Stimulated activated CD8-positive, alpha-beta memory T cell treated with anti-CD3 and anti-CD28 coated beads, Interleukin-12 subunit alpha, Interleukin-12 subunit beta, amount 100 ng/mL, for 24 hours (primary cell): ENCODE data around the gene GAREM2.

ENCODE experiments used
- DNase-seq: peaks from one replicate; pipeline ENCODE4 v3.0.0-alpha.2; 2020; ENCODE audit errors: extremely low read depth

Gene GAREM2

GRCh38 chr2:26187537-26188104 is 14.7 kb downstream of the GAREM2 start:
- no peak for DNase-seq

- no peak for DNase-seq
Observed at GRCh38 chr2:26189123-26189522, 16.2 kb downstream of the GAREM2 start.

- DNase-seq: no peak
Observed at GRCh38 chr2:26189751-26190150, 16.9 kb downstream of the GAREM2 start.

- DNase-seq: no peak
Observed at GRCh38 chr2:26190369-26190768, 17.5 kb downstream of the GAREM2 start.

- no peak for DNase-seq
Observed at GRCh38 chr2:26191316-26192159, 18.6 kb downstream of the GAREM2 start.

- no peak for DNase-seq
Observed at GRCh38 chr2:26193578-26194231, 20.8 kb downstream of the GAREM2 start.

GRCh38 chr2:26195040-26195984 is 22.4 kb downstream of the GAREM2 start:
- DNase-seq: no peak

- DNase-seq: no peak
Observed at GRCh38 chr2:26196683-26197418, 24.0 kb downstream of the GAREM2 start.

- DNase-seq: no peak
Observed at GRCh38 chr2:26197516-26197915, 24.6 kb downstream of the GAREM2 start.

GRCh38 chr2:26202981-26203490 is 30.1 kb downstream of the GAREM2 start:
- no peak for DNase-seq

- DNase-seq: no peak
Observed at GRCh38 chr2:26203906-26204305, 31.0 kb downstream of the GAREM2 start.

GRCh38 chr2:26212011-26212410 is 39.1 kb downstream of the GAREM2 start:
- DNase-seq: no peak

- DNase-seq: no peak
Observed at GRCh38 chr2:26214759-26215158, 41.9 kb downstream of the GAREM2 start.

GRCh38 chr2:26215833-26216232 is 42.9 kb downstream of the GAREM2 start:
- DNase-seq: no peak

- no peak for DNase-seq
Observed at GRCh38 chr2:26216587-26216986, 43.7 kb downstream of the GAREM2 start.

- DNase-seq: no peak
Observed at GRCh38 chr2:26217720-26218119, 44.8 kb downstream of the GAREM2 start.

GRCh38 chr2:26223018-26223417 is 50.1 kb downstream of the GAREM2 start:
- no peak for DNase-seq

- DNase-seq: no peak
Observed at GRCh38 chr2:26224095-26224494, 51.2 kb downstream of the GAREM2 start.

GRCh38 chr2:26229595-26229994 is 56.7 kb downstream of the GAREM2 start:
- no peak for DNase-seq

GRCh38 chr2:26230806-26231205 is 57.9 kb downstream of the GAREM2 start:
- DNase-seq: no peak

- DNase-seq: no peak
Observed at GRCh38 chr2:26235089-26235488, 62.2 kb downstream of the GAREM2 start.
